HEK293 (cell line): ENCODE measurements around the gene MGMT.

Experiments
- KLF16 ChIP-seq: fragments of 450-650 bp; formaldehyde crosslinking; IDR thresholded peaks from 2 replicates; pipeline ENCODE4 v1.5.1; 2017; ENCODE audit warnings: missing biosample characterization, missing genetic modification characterization
- REST ChIP-seq: fragments of 450-650 bp; formaldehyde crosslinking; IDR thresholded peaks from 2 replicates; pipeline ENCODE4 v1.5.1; 2016; ENCODE audit warnings: missing biosample characterization, missing genetic modification characterization
- ZBTB7A ChIP-seq: fragments of 450-650 bp; formaldehyde crosslinking; IDR thresholded peaks from 2 replicates; pipeline ENCODE4 v1.5.1; 2016; ENCODE audit warnings: low read depth, missing biosample characterization, missing genetic modification characterization
- ZNF174 ChIP-seq: fragments of 450-650 bp; formaldehyde crosslinking; IDR thresholded peaks from 2 replicates; pipeline ENCODE4 v1.5.0; 2017; ENCODE audit warnings: missing biosample characterization, mild to moderate bottlenecking, missing genetic modification characterization
- ZNF76 ChIP-seq: fragments of 450-650 bp; formaldehyde crosslinking; IDR thresholded peaks from 2 replicates; pipeline ENCODE4; 2016; ENCODE audit warnings: low read depth, missing biosample characterization, missing genetic modification characterization, borderline replicate concordance
- ZNF830 ChIP-seq: fragments of 450-650 bp; IDR thresholded peaks from 2 replicates; pipeline ENCODE4 v1.5.0; 2018; ENCODE audit warnings: missing biosample characterization, missing genetic modification characterization, low read depth, mild to moderate bottlenecking, moderate library complexity
- ZNF843 ChIP-seq: fragments of 450-650 bp; formaldehyde crosslinking; IDR thresholded peaks from 2 replicates; pipeline ENCODE4 v1.5.1; 2016; ENCODE audit warnings: missing biosample characterization, missing genetic modification characterization
- TF ChIP-seq, protein P1 (sequence below): fragments of 450-650 bp; formaldehyde crosslinking; IDR thresholded peaks from 2 replicates; pipeline ENCODE4 v1.5.1; 2016; ENCODE audit warnings: missing biosample characterization, missing genetic modification characterization

DNA sequence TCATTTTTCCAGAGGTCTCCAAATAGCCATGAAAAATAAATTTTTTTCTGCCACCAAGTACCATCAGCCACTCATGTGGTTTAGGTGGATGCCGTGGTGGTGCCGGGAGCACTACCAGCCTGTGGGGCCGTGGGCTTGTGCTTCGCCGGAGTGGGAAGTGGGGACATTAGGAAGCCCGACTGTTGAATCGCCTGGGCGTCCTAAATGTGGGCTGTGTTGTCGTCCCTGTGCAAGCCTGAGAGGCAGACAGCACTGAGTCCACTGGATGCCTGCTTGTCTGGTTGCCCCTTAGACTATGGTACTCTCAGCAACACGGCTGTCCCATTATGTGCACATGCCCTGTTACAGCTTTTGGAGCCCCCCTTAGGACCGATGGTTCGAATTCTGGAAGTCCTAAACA is 59.9 kb downstream of the MGMT start:
- TF ChIP-seq, protein P1, sequence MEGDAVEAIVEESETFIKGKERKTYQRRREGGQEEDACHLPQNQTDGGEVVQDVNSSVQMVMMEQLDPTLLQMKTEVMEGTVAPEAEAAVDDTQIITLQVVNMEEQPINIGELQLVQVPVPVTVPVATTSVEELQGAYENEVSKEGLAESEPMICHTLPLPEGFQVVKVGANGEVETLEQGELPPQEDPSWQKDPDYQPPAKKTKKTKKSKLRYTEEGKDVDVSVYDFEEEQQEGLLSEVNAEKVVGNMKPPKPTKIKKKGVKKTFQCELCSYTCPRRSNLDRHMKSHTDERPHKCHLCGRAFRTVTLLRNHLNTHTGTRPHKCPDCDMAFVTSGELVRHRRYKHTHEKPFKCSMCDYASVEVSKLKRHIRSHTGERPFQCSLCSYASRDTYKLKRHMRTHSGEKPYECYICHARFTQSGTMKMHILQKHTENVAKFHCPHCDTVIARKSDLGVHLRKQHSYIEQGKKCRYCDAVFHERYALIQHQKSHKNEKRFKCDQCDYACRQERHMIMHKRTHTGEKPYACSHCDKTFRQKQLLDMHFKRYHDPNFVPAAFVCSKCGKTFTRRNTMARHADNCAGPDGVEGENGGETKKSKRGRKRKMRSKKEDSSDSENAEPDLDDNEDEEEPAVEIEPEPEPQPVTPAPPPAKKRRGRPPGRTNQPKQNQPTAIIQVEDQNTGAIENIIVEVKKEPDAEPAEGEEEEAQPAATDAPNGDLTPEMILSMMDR, result no peak
- TF ChIP-seq KLF16 (tag by site-specific recombination) (no peak), ZNF174 (tag by site-specific recombination) (no peak), ZNF76 (tag by site-specific recombination) (no peak), ZNF843 (no peak), ZNF830 (tag by site-specific recombination) (no peak), ZBTB7A (no peak), REST (no peak)
